Type B pancreatic cell (in vitro differentiated cells): ENCODE measurements around the gene SOX5. TPM values are rescaled to one million over a fixed set of nuclear protein-coding genes. Genes with fewer than 3 reads are reported as not detected.

Experiments
- DNase-seq: peaks from one replicate; pipeline ENCODE4 v3.0.0; 2021; ENCODE audit warnings: mixed read lengths; ENCODE audit not compliant: unreplicated experiment; ENCODE audit errors: extremely low spot score
- H3K27ac Mint-ChIP-seq: 2 replicates; pipeline ENCODE4 v1.8.0; 2021; ENCODE audit warnings: mild to moderate bottlenecking, mixed read lengths
- H3K27me3 Mint-ChIP-seq: 2 replicates; pipeline ENCODE4 v1.8.0; 2021; ENCODE audit warnings: mixed read lengths
- H3K36me3 Mint-ChIP-seq: 2 replicates; pipeline ENCODE4 v1.8.0; 2021; ENCODE audit warnings: mixed read lengths
- H3K4me1 Mint-ChIP-seq: one replicate; pipeline ENCODE4 v1.8.0; 2021; ENCODE audit warnings: mixed read lengths; ENCODE audit not compliant: unreplicated experiment
- H3K4me3 Mint-ChIP-seq: 2 replicates; pipeline ENCODE4 v1.8.0; 2021; ENCODE audit warnings: mild to moderate bottlenecking, mixed read lengths
- H3K9me3 Mint-ChIP-seq: 2 replicates; pipeline ENCODE4 v1.8.0; 2021; ENCODE audit warnings: mixed read lengths
- total RNA-seq: library from RNA; stranded (reverse); gene quantifications from 2 replicates; pipeline ENCODE4 v1.2.1, GENCODE V29; 2021; ENCODE audit warnings: low replicate concordance
- TF ChIP-seq, protein P1 (sequence below): fragments of 200-600 bp; sonication (generic); conservative IDR thresholded peaks from 2 replicates; pipeline ENCODE4 v1.5.0; 2021; ENCODE audit warnings: antibody characterized with exemption, mild to moderate bottlenecking

SOX5 gene
- total RNA-seq, 1 donor from 2014 or later: 32.8 TPM

DNA sequence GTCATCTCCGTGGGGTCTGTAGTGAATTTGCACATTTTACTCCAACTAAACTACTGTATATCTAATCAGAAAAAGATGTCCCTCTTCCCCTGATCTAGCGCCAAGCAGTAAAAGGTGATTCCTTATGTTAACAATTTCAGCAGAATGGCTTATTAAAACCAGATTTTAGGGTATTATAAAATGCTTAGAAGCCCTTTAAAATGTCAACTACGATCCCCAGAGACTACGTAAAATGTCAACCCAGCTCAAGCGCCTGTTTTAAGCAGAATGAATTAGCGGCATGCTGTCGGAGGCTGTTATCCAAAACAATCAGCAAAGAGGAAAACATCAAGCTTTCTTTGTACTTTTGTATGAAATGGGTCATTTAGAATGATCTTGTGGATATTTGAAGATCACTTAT is 408.9 kb downstream of the SOX5 start:
- Mint-ChIP-seq H3K4me1 (no peaks in the 10 kb centered on the region), H3K4me3 (no peak overlapping the region), H3K36me3 (peaks cover 60% of the 10 kb centered on the region), H3K27me3 (peaks cover 2% of the 10 kb centered on the region), H3K9me3 (no peaks in the 10 kb centered on the region), H3K27ac (no peak overlapping the region)
- TF ChIP-seq, protein P1, sequence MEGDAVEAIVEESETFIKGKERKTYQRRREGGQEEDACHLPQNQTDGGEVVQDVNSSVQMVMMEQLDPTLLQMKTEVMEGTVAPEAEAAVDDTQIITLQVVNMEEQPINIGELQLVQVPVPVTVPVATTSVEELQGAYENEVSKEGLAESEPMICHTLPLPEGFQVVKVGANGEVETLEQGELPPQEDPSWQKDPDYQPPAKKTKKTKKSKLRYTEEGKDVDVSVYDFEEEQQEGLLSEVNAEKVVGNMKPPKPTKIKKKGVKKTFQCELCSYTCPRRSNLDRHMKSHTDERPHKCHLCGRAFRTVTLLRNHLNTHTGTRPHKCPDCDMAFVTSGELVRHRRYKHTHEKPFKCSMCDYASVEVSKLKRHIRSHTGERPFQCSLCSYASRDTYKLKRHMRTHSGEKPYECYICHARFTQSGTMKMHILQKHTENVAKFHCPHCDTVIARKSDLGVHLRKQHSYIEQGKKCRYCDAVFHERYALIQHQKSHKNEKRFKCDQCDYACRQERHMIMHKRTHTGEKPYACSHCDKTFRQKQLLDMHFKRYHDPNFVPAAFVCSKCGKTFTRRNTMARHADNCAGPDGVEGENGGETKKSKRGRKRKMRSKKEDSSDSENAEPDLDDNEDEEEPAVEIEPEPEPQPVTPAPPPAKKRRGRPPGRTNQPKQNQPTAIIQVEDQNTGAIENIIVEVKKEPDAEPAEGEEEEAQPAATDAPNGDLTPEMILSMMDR: no peak
- no peak for DNase-seq

DNA sequence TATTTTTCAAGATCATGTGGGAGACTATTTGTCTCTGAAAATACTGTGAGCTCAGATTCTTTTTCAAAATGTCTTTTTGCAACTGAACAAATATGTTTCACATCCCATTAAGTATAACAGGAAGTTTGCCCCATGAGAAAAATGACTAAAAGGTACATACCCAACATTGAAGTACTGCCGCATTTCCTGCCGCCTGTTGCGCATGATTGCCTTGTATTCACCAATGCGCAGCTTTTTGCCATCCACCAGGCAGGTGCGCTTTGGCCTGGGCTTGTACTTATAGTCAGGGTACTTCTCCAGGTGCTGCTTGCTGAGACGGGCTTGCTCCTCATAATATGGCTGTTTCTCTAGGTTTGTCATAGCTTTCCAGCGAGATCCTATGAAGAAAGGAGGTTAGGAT is 413.2 kb downstream of the SOX5 start:
- no peak for DNase-seq
- Mint-ChIP-seq H3K36me3 (peaks cover 46% of the 10 kb centered on the region), H3K4me3 (no peak overlapping the region), H3K27me3 (no peaks in the 10 kb centered on the region), H3K27ac (no peak overlapping the region), H3K9me3 (peaks cover 5% of the 10 kb centered on the region), H3K4me1 (no peaks in the 10 kb centered on the region)
- TF ChIP-seq, protein P1: no peak

- Mint-ChIP-seq H3K27me3 (no peaks in the 10 kb centered on the region), H3K9me3 (peaks cover 5% of the 10 kb centered on the region), H3K36me3 (peaks cover 48% of the 10 kb centered on the region), H3K4me1 (no peaks in the 10 kb centered on the region), H3K27ac (no peak overlapping the region), H3K4me3 (no peak overlapping the region)
- TF ChIP-seq, protein P1: no peak
- DNase-seq: no peak
These were observed 414.0 kb downstream of the SOX5 start for GRCh38 chr12:23535441-23535840.

GRCh38 chr12:23534196-23534595 is 415.3 kb downstream of the SOX5 start:
- Mint-ChIP-seq H3K9me3 (peaks cover 5% of the 10 kb centered on the region), H3K36me3 (peaks cover 41% of the 10 kb centered on the region), H3K4me1 (no peaks in the 10 kb centered on the region), H3K4me3 (no peak overlapping the region), H3K27me3 (no peaks in the 10 kb centered on the region), H3K27ac (no peak overlapping the region)
- no peak for DNase-seq
- TF ChIP-seq, protein P1: no peak

DNA sequence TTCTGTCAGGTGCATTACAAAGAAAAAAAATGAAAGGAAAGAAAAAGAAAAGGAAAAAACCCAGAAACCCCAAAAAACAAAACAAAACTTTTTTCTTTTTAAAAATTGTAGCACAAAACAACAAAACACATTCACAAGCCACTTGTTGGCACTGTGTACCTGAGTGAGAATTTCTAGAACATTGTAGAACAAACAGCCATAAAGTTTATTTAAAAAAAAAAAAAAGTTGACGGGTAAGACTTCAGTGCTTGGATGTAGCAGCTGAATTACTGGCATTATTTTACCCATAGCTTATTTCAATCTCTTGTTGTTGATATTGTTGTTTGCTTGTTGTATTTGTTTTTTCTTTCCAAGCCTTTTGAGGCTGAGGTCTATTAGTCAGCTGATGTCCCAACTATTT is 415.8 kb downstream of the SOX5 start:
- Mint-ChIP-seq H3K9me3 (peaks cover 5% of the 10 kb centered on the region), H3K27ac (no peak overlapping the region), H3K27me3 (no peaks in the 10 kb centered on the region), H3K36me3 (peaks cover 38% of the 10 kb centered on the region), H3K4me1 (no peaks in the 10 kb centered on the region), H3K4me3 (peak overlapping the region; percentile 7)
- DNase-seq: no peak
- TF ChIP-seq, protein P1: no peak

DNA sequence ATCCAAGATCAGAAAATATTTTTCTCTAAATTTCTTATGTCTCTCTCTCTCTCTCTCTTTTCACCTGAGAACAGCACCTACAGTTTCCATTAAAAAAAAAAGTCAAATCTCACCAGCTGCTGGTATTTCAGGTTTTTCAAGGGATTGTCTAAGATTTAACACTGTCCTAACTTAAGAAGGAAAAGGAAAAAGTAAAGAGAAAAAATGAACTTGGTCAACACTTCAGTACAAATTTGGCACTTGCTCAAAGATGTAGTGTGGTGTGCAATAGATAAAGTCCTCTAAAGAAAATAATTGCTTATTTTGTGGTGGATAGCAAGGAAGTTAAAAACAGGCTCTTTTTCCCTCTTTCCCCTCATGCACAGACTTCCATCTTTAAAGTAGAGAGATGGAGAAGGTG is 416.2 kb downstream of the SOX5 start:
- TF ChIP-seq, protein P1: no peak
- Mint-ChIP-seq H3K27ac (peak overlapping the region; percentile 67), H3K4me3 (peak overlapping the region; percentile 37)

More for the DNA sequence above, 416.2 kb downstream of the SOX5 start:
- Mint-ChIP-seq H3K36me3 (peaks cover 36% of the 10 kb centered on the region), H3K4me1 (no peaks in the 10 kb centered on the region), H3K27me3 (no peaks in the 10 kb centered on the region), H3K9me3 (peaks cover 5% of the 10 kb centered on the region)
- no peak for DNase-seq
